Peyer's patch (tissue), 4 donors: ENCODE data around the gene ADRB2.

Experiments used
- POLR2A ChIP-seq, 2 donors: fragments of 450-650 bp; IDR thresholded peaks; one replicate each; pipeline ENCODE4 v1.5.1; 2017; ENCODE audit warnings: antibody characterized with exemption in 2 of 2, mild to moderate bottlenecking in 2 of 2, moderate library complexity in 2 of 2
- TF ChIP-seq, protein P1 (sequence below), 6 experiments: fragments of 450-650 bp in 4 of 6; fragments of 200-600 bp in 2 of 6; sonication (generic) in 1 of 6; IDR thresholded peaks; one replicate each; pipeline ENCODE4 v1.5.1; 2017 to 2019; ENCODE audit warnings: antibody characterized with exemption in 6 of 6, mild to moderate bottlenecking in 3 of 6, moderate library complexity in 1 of 6

GRCh38 chr5:148849461-148849860, 23.1 kb downstream of the ADRB2 start:
- TF ChIP-seq, protein P1, sequence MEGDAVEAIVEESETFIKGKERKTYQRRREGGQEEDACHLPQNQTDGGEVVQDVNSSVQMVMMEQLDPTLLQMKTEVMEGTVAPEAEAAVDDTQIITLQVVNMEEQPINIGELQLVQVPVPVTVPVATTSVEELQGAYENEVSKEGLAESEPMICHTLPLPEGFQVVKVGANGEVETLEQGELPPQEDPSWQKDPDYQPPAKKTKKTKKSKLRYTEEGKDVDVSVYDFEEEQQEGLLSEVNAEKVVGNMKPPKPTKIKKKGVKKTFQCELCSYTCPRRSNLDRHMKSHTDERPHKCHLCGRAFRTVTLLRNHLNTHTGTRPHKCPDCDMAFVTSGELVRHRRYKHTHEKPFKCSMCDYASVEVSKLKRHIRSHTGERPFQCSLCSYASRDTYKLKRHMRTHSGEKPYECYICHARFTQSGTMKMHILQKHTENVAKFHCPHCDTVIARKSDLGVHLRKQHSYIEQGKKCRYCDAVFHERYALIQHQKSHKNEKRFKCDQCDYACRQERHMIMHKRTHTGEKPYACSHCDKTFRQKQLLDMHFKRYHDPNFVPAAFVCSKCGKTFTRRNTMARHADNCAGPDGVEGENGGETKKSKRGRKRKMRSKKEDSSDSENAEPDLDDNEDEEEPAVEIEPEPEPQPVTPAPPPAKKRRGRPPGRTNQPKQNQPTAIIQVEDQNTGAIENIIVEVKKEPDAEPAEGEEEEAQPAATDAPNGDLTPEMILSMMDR (IDR thresholded peaks at IDR 0.05): no peak
- no peak for TF ChIP-seq POLR2A (IDR thresholded peaks at IDR 0.05)
